ENCODE data around the gene LMX1B.
"Not testable (repeated sequence)": the region's sequence is repeated elsewhere in the genome, so short reads cannot be mapped to it uniquely, and the experiment has no call there.

LMX1B gene

DNA sequence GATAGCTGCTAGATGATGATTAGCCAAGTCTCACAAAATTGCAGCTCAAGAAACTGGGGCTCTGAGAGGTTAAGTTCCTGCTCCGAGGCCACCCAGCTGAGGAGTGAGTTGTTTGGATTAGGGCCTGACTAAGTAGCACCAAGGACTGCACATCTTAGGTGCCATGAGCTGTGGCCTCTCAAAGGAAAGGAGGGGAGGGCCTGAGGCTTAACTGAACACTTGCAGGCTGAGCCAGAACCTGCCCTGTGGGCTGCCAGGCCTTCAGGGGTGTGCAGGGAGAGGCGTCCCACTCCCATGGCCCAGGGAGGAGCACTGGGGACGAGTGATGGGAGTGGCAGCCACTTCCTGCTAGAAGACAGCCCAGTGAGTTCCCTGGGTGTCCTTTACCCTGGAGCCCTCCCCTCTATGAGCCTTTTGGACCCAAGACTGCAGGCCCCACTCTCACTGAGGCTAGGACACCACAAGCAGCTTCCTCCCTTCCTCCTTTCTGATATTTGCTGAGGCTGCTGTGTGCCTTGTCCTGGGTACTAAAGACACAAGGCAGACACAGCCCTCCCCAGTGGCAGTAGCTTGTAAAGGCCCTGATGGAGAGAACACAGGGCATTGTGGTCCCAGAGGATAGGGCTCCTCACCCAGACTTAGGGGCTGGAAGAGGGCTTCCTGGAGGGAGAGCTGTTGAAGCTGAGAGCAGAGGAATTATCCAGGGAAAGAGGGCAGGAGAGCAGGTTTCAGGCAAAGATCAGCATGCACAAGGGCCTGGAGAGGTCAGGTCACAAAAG lies 22.1 kb downstream of the LMX1B start:
- DNase-seq = no peak

DNA sequence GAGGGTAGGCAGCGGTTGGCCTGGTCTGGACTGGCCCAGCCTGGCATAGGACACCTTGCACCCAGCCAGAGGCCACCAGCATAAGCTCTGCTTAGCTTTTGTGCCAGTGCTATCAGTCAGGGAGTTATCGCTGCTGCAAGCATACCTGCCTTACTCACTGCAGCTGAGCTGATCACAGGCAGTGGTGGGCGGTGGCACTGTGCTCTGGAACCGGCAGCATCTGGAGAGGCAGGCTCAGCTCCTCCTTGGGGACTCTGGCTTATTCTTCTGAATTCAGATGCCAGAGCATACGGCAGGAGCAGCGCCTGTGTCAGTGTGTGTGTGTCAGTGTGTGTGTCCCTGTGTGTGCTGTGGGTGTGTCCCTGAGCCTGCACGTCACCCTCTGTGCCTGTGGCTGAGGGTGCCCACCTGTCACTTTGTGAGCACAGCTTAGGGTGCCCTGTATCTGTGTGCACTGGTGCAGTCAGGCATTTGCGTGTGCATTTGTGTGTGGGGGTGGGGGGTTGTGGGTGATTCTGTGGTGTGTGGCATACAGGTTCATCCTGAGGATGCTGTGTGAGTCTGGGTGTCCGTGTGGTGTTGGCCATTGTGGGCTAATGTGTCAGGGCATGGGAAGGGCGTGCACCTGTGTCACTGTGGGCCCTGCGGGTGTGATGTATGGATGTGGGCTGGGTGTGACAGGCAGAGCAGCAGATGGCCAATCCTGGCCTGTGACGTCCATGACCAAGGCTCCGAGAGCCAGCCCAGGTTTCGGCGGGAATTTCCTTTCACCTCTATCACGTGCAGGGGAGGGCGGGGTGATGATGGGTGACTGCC lies 23.5 kb downstream of the LMX1B start:
- DNase-seq = no peak

DNA sequence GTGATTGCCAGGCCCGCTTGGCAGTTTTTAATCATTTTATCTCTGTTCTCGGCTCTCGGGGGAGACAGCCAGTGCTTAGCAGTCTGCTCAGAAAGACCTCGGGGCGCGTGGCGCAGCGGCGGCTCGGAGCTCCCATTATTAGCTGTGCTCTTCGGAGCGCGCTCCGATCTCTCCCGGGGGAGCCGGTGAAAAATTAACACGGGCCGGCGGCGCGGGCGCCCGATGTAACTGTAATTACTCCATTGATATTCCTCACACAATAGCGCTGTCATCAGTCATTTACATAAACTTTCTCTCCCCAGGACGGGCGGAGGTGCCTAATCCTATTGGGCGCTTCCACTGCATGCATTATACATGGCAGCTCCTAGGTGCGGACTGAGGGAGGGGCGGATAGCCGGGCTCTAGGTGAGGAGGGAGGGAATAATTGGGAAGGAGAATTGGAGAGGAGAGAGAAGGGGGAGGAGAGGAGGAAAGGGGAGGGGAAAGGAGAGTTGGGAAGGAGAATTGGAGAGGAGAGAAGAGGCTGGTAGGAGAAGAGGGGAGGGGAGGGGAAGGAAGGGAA lies 24.9 kb downstream of the LMX1B start:
- DNase-seq = no peak

DNA sequence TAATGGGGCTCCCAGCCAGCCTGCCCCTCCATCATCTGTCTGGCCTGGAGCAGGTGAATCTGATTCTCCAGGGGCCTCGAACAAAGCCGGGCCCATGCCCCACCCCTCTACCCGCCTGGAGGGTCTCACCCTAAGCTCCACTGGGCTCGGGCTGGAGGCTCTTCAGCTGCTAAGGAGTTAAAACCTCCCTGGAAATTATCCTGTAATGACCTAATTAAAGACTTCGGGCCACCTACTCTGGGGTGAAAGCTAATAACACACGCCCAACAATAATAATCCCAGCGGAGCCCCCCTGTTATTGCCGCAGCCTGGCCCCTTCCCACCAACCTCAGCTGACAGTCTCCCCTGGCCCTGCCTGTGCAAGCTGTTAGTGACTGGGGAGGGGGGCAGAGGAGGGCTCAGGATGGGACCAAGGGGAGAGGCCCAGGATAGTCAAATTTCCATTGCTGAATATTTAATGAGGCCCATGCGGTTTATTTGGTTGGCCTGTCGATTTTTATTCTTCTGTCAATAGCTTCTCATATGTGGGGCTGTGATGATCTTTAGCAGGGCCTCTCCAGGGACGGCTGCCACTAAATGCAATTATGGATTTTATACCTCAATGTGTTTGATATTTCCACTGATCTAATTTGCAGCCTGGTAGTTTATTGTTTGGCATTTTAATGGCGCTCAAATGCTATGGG lies 25.7 kb downstream of the LMX1B start:
- DNase-seq = no peak

DNA sequence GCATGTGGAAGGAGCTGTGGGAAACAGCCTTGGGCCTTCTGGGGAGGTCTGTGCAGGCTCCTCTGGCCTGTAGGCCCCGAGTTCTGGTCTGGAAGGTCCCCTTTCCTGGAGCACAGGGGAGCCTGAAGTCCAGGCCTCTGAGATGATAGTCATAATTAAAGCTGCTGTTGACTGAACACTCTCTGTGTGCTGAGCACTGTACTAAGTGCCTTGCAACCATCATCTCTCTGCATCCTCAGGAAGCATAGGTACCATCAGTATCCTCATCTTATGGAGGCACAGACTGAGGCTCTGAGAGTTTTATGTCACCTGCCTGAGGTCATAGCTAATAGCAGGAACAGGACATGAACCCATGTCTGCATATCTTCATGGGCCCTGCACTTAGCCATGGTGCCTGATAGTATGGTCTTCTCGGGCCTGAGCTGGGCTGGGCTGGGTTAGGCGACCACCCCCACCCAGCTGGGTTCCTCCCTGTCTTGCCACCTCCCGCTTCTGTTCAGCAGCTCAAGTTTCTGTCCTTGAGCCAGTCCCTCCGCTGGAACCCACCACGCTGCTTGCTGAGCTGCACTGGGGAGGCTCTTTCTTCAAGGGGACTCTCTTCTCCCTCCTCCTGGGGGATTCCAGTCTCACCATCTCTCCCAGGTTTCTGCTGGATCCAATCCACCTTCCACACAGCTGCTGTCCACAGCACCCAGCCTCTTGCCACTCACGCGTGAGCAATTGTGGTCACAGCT lies 27.6 kb downstream of the LMX1B start:
- DNase-seq = no peak

DNA sequence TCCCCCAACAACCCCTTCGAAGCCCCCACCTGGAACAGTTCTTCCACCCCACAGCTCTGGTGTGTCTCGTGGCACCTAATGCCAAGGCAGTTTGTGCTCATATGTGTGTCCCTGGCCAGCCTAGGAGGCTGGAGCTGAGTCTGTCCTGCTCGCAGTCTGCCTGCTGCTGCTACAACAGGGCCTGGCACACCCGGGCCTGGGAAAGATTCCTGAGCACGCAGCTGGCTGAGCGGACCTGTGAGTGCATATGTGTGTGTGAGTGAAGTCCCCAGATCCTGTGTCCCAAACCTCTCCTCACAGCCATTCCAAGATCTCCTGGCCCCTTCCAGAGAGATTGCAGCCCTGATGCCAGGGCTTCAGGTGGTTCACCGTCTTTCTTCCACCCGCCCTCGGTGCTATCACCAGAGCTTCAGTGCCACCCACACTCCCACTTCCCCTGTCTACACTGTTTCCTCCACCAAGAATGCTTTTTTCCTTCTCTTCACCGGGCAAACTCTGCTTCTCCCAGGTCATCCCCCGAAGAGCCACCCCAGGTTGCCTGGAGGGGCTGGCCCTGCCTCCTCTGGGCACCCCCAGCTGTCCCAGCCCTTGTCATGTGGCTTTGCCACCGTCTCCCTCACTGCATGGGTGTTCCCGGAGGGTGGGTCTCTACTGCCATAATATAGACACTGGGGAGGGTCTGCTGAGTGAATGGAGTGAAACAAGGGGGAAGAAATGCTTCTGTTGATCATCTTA lies 28.4 kb downstream of the LMX1B start:
- DNase-seq = no peak

DNA sequence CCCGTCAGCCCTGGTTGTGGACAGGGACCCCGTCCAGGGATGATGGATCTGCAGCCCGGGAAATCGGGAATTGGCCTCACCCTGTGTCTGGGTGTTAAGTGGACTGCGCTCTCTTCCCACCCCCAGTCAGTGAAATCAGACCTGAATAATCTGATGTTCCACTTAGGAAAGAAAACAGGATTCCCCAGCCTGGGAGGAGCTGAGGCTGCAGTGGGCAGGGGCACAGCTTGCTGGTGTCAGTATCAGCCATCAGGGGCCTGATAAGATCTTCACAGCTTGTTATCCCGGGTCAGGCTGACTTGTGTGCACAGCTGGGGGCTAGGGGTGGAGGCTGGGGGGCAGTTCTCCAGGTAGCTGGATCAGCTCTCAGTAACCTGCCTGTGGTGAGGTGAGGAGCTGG lies 29.1 kb downstream of the LMX1B start:
- no peak for DNase-seq

DNA sequence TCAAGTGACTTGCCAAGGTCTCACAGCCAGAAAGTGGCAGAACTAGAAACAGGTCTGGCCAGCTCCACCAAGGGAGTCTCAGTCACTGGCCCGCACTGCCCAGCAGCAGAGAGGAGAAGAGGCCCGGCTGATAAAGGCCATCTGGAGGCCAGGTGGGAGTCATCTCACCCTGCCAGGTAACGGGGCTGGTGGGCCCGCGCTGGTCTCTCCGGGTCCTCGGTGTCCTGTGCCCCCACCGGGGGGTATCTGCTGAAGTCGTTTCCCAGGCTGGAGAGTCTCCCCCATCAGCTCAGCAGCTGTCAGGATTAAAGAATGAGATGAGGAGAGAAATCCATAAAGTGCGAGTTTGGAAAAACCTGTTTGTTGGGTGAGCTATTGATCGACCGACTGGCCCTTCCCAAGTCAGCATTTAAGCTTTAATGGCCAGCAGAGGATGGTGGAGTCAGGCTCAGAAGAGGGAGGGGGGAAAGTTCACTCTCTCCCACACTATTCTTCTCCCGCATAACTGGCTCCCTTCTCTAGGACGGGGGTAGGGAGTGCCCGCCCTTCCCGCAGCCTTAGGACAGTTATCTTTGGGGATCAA lies 30.3 kb downstream of the LMX1B start:
- DNase-seq = no peak

DNA sequence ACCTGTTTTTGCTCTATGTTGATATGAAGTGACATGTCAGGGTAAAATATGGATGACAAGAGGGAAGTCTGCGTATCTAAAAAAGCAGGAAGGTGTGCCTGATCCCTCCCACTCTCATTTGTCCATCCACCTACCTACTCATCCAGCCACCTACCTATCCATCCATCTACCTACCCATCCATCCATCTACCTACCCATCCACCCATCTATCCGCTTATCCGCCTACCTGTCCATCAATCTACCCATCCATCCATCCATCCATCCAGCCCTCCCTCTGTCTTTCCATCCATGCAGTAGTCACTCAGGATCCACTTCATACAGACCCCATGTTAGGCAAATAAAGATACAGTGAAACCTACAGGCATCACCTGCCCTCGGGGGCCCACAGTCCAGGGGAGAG lies 32.4 kb downstream of the LMX1B start:
- no peak for DNase-seq

DNA sequence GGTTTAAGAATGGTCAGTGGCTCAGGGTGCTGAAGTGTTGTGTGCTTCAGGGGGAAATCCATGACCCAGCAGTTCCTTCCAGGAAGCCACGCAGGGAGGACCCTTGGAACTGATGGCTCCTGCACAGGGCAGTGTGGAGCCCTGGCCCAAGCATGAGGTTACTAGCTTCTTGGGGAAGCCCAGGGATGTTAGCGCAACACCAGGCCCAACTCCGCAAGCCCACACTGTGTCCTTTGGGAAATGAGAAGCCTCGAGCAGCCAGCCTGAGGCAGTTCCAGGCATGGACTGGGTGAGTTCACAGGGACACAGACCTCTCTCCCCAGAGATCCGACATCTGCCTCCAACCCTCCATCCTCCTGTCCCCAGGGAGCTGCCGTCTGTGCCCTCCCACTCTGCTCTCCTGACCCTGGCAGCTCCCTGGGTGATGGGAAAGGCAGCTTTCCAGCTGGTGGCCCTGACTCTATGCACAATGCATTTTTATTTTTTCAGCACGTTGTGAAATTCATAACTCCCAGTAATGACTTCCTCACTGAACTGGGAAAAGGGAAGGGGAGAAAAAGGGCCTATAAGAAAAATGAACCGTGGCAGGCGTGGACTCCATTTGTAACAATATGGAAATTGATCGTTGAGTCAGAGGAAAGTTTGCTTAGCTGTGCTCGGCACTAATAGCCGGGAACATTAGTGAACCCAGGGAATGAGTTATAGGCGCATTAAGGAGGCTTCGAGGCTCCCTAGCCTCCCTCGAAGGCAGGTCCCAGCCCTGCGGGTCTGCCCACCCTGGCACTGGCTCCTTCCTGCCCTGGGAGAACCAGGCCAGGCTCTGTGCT lies 34.1 kb downstream of the LMX1B start:
- DNase-seq = no peak

DNA sequence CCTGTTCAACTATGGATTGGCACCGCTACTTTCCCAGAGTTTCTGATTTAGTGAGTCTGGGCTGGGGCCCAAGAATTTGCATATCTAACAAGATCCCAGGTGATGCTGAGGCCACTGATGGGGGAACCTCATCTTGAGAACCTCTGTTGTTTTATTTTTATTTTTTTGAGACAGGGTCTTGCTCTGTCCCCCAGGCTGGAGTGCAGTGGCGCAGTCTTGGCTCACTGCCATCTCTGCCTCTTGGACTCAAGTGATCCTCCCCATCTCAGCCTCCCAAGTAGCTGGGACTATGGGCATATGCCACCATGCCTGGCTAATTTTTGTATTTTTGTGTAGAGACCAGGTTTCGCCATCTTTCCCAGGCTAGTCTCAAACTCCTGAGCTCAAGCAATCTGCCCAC lies 35.7 kb downstream of the LMX1B start:
- DNase-seq = no peak

DNA sequence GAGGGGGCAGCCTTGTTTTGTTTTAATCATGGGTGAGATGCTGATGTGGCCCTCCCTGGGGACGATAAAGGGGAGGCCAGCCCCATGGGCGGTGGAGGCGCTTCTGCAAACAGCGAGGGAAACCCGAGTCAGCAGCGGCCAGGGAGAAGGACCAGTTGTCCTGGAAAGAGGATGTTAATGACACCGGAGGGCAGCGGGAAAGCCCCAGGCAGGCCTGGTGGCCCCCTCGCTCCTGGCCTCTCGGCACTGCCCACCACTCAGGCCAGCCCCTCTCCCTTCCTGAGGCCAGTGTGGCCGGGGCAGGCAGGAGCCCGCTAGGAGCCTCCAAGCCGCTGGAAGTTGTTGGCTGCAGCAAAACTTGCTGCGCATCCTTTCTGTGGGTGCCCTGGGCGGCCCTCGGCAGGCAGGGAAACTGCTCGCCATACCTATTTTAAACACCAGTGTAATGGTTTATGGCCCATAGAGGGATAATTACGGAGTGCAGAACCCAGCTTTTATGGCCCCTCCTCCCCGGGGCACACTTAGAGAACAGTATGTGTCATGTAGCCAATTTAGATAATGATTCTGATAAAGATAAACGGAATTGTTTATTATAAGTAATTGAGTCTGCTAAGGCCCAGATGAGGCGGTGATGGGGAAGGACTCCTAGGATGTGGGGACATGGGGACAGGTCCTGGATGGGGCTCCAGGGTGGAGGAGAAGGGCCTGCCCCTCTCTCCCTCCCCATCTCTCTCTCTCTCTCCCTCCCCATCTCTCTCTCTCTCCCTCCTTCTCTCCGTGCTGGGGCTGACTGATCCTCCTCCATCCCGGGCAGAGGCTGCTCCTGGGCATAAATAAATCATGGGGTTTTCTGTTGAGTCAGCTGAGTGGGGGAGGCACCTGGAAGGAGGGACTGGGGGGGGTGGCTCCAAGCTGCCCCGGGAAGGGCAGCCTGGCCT lies 36.9 kb downstream of the LMX1B start:
- DNase-seq = no peak

DNA sequence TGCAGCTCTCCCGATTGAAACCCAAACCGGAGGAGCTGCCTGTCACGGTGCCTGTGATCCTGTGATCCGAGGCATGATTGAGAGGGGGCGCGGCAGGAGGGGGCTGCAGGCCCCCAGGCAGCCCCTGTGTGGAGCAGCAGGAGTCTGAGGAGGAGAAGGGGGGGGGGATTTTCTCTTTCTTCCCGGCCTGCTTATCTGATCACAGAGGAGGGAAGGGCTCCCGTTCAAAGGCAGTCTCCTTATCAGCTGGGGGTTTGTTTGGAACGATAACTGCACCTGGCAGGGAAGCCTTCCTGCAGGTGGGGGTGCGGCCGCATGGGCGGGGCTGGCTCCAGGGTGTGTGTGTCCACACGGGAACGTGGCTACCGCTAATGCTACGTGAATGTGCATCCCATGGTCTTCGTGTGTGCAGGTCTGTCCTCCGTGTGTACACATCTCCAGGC lies 38.4 kb downstream of the LMX1B start:
- no peak for DNase-seq

DNA sequence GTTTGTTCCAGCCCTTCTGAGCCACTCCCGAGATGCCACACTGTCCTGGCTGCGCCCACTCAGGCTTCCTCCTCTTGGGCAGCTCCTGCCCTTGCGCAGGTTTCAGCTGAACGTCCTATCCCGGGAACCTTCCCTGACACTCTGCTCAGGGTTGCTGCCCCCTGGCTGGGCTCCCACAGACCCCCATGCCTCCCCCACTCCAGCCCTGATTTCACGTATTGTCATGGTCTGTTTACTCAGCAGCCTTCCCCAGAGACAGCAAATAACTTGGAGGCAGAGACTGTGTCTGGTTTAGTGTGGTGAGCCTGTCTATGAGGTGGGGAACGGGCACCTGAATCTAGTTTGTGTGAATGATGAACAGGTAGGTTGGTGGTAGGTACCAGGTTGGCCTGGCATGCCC lies 40.4 kb downstream of the LMX1B start:
- DNase-seq = no peak

DNA sequence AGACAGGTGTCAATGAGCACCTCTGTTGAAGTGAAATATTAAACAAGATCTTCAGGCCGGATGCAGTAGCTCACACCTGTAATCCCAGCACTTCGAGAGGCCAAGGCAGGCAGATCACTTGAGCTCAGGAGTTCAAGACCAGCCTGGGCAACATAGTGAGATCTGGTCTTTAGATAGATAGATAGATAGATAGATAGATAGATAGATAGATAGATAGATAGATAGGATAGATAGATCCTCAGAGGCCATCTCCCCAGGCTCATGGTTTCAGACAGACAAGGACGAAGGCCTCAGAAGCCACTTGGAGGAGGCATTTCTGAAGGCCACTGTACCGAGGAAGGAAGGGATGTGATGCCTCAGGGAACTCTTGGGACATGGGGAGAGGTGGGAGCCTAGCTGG lies 42.5 kb downstream of the LMX1B start:
- DNase-seq = not testable (repeated sequence)

DNA sequence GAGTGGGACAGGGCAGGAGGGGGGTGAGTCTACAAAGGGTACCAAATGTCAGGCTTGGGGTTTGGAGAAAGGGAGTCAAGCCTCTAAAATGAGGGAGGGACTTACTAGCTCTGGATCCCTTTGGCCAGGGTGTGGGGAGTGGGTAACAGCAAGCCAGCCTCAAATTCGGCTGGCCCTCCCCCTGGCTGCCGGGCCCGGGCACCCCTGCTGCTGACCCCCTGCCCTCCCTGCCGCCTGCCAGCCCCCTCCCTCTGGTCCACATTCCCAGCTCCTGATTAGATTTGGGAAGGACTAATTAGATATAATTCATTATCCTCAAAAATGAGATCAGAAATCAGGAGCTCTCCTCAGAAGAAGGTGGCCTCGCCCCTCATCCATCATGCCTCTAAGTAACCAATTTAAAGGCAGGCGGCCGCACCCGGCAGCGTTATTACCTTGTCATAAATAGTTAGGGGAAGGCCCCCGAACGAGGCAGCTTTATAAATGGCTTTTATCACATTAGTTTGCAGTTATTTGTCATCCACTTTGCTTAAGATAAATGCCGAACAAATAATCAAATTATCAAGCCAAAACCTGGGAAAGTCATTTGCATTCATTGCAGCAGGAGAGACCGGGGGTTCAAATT lies 44.6 kb downstream of the LMX1B start:
- no peak for DNase-seq

DNA sequence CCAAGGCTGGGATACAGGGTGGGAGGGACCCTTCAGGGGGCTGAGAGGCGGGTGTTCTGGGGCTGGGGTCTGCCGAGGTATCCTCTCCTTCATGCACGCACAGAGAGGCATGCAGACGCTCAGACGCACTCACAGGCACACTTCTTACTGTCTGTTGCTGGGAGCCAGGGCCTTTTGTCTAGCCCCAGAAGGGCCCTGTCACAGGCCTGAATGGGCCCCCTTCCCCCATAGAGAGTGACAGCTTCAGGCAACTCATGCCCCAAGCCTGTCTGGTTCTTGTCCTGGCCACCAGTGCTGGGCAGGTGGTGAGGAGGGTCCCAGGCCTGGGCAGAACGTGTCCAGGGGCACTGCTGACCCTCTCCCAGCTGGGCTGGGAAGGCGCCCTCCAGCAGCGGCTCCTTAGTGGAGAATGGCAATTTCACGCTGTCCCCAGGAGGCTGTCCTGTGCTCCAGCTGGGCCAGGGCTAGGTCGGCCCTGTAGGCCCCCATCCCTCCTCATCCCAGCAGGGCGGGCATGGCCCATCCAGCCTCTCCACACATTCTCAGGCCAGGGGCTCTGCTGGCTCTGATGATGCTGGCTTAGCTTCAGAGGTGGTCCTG lies 45.3 kb downstream of the LMX1B start:
- DNase-seq = no peak

DNA sequence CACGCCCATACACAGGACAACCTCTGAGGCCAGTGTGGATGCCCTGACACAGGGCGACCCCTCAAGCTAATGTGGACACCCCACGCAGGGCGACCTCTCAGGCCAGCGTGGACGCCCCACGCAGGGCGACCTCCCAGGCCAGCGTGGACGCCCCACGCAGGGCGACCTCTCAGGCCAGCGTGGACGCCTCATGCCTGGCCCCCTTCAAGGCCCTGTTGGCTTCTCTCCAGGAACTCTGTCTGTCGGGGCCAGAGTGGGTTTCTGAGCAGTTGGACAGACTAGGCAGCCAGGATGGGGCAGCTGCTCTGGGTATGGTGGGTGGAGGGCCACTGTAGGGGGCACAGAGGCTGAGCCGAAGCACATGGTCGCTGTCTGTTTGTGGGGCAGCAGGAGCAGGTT lies 47.4 kb downstream of the LMX1B start:
- no peak for DNase-seq
